Measurements from ENCODE around the gene TDP2.
"Not testable (repeated sequence)": the region's sequence is repeated elsewhere in the genome, so short reads cannot be mapped to it uniquely, and the experiment has no call there.

TDP2 gene

GRCh38 chr6:24644377-24644776, 22.3 kb downstream of the TDP2 start:
- no peak for DNase-seq

DNA sequence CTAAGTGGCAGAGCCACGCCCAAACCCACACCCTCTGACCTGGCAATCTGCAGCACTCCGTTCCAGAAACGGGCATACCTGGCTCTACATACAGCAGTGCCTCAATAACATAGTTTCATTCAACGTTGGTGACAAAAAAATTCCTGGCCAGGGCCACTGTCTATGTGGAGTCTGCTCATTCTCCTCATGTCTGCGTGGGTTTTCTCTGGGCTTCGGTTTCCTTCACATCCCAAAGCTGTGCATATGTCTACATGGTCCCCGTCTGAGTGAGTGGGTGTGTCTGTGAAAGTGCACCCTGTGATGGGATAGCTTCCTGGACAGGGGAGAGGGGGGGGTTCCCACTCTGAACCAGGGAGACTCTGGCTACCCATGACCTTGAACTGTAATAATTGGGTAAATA, 22.8 kb downstream of the TDP2 start:
- no peak for DNase-seq

DNA sequence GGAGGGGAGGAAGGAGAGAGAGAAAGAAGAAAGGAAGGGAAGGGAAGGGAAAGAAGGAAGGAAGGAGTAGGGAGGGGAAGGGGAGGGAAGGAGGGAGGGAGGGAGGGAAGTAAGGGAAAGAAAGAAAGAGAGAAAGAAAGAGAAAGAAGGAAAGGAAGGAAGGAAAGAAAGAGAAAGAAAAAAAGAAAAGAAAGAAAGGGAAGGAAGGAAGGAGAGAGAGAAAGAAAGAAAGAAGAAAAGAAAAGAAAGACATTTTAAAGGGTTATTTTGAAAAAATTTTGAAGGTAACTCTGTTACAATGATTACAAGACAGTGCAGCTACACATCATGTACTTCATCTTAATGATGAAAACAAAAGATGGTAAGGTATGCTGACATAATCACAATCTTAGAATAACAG, 24.6 kb downstream of the TDP2 start:
- DNase-seq, result no peak

GRCh38 chr6:24640631-24641030, 26.1 kb downstream of the TDP2 start:
- not testable (repeated sequence) for DNase-seq

DNA sequence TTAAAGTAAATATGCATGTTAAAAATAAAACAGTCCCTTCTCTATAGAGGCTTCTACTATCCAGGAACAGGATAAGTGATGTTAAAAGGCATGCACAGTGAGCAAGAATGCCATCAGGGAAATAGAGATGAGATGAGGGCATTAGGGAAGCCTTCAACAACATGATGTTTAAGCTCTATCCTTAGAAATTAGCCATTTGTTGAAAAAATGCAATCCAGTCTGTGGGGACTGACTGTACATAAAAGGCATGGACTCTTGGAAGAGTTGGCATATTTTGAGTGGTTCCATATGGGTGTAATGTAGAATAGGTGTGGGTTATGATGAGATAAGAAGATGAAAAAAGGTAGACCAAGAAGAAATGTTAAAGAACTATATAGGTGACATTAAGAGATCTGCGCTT, 26.5 kb downstream of the TDP2 start:
- no peak for DNase-seq

GRCh38 chr6:24636681-24637080, 30.0 kb downstream of the TDP2 start:
- DNase-seq, result no peak

DNA sequence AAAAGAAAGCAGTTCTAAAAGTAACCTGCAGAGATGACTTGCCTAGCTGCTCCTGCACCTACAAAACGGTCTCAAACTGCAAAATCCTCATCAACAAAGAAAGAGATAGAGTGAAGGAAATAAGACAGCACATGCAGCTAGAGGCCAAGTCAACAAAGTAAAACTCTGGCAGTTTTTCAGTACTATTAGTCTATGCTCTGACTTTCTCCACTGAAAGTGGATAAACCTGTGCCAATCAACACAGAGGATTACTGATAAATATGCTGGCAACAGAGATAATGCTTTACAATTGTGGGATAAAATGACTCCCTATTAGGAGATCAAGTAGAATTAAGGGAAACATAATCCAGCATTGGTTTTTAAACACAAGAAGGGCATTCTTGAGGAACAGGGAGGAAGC, 34.1 kb downstream of the TDP2 start:
- no peak for DNase-seq

DNA sequence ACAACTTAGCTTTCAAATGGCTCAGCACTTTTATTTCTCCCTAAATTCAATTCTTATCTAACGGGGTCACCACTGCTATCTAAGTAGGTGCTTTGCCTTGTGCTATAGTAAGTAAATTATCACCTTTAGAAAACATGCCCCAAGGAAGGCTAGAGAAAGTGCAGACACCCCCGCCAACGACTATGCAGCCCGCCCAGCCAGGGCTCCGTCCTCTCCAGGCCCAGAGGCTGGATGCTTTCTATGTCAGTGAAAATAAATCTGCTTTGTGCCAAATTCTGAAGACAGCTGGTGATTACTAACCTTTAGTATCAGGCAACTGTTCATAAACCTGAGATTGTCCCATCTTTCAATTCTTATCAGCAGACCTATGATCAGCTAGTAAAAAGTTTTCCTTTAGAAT, 35.0 kb downstream of the TDP2 start:
- no peak for DNase-seq

DNA sequence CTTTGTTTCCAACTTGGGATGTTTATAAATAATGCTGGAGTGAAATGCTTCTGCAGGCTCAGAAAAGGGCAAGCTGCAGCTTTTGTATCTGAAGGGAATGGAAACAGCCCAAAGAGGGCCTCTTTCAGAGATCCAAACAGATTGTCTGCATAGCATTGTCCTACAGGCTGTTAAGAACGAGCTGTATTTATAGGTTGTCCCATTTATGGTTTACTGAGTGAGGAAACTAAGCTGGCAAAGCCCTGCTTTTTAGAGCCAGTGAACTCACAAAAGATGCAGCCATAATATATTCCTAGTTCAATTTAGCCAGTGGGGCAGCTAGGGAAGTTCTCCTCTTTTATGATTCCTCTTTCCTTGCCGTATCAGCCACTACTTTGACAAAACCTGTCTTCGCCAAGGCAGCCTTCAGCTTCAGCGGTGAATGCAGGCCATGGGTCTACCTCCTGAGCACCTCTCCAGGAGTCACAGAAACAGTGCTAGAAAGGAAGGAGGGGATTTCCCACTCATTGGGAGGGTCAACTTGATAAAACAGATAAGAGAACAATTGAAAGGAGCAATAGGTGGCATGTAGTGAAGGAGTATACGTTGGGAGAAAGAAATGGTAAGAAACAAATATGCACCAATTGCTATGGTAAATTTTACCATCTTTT, 35.7 kb downstream of the TDP2 start:
- DNase-seq, result no peak

DNA sequence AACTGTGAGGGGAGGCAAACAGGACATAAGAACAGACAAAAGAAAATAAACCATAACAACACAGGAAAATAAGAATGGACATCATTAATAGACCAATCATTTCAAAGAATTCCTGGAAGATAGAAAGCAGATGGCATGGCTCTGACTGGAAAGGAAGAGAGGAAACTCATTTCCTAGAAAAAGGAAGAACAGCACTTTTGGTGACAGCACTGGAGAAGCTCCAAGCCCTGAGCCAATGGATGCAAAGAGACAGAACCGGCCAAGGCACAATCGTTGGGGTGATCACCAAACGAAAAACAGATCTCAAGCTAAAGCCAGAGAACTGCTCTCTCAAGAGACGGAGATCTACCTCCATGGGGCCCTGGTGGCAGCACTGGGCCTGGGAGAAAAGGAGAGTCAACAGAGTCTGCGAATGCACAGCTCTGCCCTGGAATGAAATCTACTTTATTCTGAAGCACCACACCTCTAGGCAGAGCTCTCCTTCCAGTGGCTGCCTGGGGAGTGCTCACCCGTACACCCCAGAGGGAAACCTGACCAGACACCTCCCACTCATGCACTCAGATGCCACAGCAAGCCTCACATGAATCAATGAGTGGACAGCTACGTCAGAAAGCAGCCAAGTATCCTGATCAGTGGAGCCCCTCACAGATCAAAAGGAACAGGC, 44.9 kb downstream of the TDP2 start:
- no peak for DNase-seq

GRCh38 chr6:24620637-24621036, 46.1 kb downstream of the TDP2 start:
- DNase-seq, result no peak

DNA sequence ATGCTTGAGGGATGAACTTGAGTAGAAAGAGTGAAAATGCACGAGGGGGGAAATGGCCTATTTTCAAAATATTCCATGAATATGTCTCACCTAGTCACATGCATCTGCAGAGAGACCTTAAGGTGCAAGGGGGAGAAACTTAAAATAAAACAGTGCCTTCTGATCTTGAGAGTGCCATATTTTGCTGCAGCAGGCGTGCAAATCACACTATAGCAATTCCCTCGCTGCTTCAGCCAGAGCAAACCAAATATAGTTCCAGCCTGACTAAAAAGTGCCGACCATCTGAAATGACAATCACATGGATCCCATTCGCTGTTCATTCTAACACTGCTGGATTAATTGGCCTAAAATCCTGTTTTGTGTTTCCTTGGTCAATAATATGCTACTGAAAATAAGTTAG, 47.0 kb downstream of the TDP2 start:
- DNase-seq, result no peak

DNA sequence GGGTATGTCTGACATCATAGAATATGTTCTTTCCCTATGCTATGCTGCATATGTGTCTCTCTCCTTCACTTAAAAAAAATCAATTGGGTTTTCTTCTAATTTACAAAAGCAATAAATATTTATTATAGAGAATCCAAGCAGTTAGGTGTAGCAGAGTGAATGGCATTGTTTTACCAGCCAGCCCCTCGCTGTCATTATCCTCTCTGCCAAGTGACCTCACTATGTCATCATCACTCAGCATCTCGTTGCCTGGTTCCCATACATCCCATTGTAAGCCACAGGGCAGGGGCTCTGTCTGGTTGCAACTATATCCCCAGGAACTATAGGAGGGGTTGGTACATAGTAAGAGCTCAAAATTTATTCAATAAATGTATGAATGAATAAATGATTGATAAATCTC, 52.1 kb downstream of the TDP2 start:
- no peak for DNase-seq

DNA sequence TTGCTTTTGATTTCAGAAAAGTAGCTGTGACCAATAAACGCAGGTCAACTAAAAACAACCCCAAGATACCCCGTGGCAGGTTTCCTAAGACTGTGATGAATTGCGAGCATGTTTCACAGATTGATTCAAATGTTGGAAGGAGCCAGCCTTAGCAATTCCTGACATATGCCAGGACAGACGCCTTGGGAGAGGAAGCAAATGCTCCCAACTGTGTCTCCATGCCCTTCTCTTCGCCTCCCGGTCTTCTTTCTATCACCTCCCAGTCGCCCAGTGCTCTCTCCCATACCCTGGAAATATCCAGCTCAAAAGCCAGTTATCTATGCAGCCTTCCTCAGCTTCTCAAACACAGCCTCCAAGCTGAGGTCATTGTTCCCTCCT, 52.7 kb downstream of the TDP2 start:
- DNase-seq, result no peak

DNA sequence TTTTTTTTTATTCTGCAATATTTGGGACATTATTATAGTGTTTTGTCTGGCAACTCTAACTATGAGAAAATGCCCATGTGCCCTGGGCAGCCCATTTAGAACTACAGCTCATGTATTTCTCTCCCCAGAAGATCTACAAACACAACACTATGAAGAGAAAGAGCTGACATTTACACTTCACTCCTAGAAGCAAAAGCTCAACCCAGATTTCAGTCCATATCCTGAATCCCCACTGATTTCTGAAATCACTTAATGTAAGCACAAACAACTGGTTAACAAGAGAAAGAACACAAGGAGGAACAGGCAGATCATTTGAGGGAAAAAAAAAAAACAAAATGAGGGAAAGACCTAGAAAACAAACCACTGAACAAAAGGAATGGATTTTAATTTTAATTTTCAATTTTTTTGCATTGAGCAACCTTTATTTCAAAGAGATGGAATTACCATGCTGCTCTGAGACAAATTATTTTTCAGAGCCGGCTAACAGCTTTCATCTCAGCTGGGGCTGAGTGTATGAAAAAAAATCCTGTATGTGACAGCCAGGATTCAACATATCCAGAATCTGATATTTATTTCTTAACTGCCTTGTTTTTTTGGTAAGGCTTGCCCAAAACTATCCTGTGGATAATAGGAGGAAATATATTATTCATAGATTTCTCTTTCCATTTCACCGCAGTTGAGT, 53.2 kb downstream of the TDP2 start:
- DNase-seq, result no peak

GRCh38 chr6:24610672-24611071, 56.0 kb downstream of the TDP2 start:
- no peak for DNase-seq

GRCh38 chr6:24607310-24608105, 59.2 kb downstream of the TDP2 start:
- DNase-seq, result no peak

DNA sequence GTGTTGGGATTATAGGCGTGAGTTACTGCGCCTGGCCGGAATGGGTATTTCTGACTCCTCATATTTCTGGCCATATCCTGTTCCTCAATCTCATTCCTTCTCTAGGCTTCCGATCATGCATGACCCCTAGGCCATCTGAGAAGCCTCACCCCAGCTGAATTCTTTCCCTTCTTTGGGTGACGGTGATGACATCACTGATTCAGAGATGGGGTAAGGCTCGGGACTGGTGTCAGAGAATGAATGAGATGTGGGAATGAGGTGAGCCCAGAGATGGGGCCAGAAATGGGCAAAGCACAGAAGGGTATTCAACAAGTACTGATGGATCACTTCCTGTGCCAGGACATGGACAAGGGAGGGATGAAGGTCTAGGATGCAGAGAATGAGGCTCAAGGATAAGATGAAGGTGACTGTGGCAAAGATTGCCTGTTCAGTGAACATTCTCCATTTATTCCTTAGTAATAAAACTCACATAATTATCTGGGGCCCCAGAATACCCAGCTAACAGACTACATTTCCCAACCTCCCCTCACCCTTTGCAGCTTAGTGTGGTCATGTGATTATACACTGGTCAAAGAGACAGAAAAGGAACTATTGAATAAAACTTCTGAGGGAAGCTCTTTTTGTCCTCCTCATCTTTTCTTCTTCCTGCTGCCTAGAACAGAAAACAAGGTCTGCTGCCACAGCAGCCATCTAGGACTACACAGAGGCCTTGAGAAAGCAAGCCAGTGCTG, 60.3 kb downstream of the TDP2 start:
- DNase-seq, result no peak

- no peak for DNase-seq
Measured at GRCh38 chr6:24603241-24603640, 63.5 kb downstream of the TDP2 start.

DNA sequence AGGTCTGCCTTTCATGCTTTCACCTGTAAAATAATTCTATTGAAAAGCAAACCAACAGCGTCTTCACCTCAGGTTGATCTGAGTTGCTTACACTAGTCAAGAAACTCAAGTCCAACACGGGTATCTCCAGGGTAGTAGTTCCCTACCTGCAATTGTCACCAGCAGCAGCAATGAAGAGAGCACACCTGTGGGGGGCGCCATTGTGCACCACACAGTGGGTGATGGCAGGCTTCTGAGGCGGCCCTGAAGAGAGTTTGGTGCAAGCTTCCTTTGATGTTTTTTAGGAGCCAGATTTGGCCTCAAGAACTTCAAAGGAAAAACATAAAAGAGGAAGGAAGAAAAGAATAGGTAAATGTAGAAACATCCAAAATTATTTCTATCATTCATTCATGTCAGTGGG, 65.8 kb downstream of the TDP2 start:
- no peak for DNase-seq
